Panc1 (cell line): ENCODE data around the gene ADGRB3. TPM values are rescaled to one million over a fixed set of nuclear protein-coding genes. Genes with fewer than 3 reads are reported as not detected.

ENCODE experiments used
- ATAC-seq: fragments of 200-7000 bp; cut with Tn5 transposase; 2 replicates; pipeline ENCODE4 v1.9.1; 2020; ENCODE audit warnings: mild to moderate bottlenecking, moderate library complexity
- BruUV-seq: library from RNA; stranded (reverse); fragments of 400-500 nt; replicated peaks from 2 replicates; lab custom pipeline; 2021; lab: Mats Ljungman, UMichigan
- CTCF ChIA-PET: fragments of 300-600 bp; sonication (Branson Sonifier 250); formaldehyde crosslinking; loops from one replicate; lab custom pipeline; 2022; ENCODE audit warnings: antibody characterized with exemption; lab: Charles Lee
- POLR2A ChIA-PET: fragments of 300-600 bp; sonication (Branson Sonifier 250); formaldehyde crosslinking; loops from one replicate; lab custom pipeline; 2022; ENCODE audit warnings: antibody characterized with exemption; lab: Charles Lee
- DNase-seq: peaks from one replicate; pipeline ENCODE4 v3.0.0-alpha.2; 2010; ENCODE audit warnings: low read depth, low spot score
- H3K27ac ChIP-seq: 2 replicates; pipeline ENCODE4 v1.5.1; 2011; ENCODE audit warnings: mild to moderate bottlenecking, low read length, inconsistent platforms
- H3K27me3 ChIP-seq: fragments of 200-500 bp; sonication (Bioruptor generic); 2 replicates; pipeline ENCODE4 v1.6.0; 2014; ENCODE audit warnings: low read length, inconsistent platforms; ENCODE audit not compliant: control insufficient read depth, insufficient read depth
- H3K36me3 ChIP-seq: fragments of 200-500 bp; sonication (Bioruptor generic); 2 replicates; pipeline ENCODE4 v1.5.1; 2014; ENCODE audit warnings: inconsistent platforms, mild to moderate bottlenecking, low read length, moderate library complexity; ENCODE audit not compliant: control insufficient read depth, insufficient read depth
- H3K4me1 ChIP-seq: 2 replicates; pipeline ENCODE4 v1.5.1; 2011; ENCODE audit warnings: inconsistent platforms, mild to moderate bottlenecking, low read length, moderate library complexity; ENCODE audit not compliant: control insufficient read depth, insufficient read depth
- H3K4me3 ChIP-seq, 2 experiments: 2 replicates each; pipeline ENCODE4 v1.5.1; 2011 to 2012; ENCODE audit warnings: low read depth in 2 of 2, low read length in 2 of 2, mild to moderate bottlenecking in 2 of 2, inconsistent platforms in 1 of 2, moderate library complexity in 1 of 2
- H3K9me3 ChIP-seq: fragments of 200-500 bp; sonication (Bioruptor generic); 2 replicates; pipeline ENCODE4 v1.5.1; 2014; ENCODE audit warnings: low read depth, mild to moderate bottlenecking, inconsistent platforms, low read length, moderate library complexity; ENCODE audit not compliant: control insufficient read depth, insufficient read depth
- CTCF ChIP-seq: fragments of 450-650 bp; IDR thresholded peaks from 2 replicates; pipeline ENCODE4 v1.5.1; 2017; ENCODE audit warnings: mild to moderate bottlenecking
- POLR2AphosphoS5 ChIP-seq: IDR thresholded peaks from 2 replicates; pipeline ENCODE4 v1.6.1; 2012; ENCODE audit warnings: mild to moderate bottlenecking, low read depth, low read length, moderate library complexity
- REST ChIP-seq, 2 experiments: IDR thresholded peaks; 2 replicates each; pipeline ENCODE4 v1.6.1; 2011 to 2012; ENCODE audit warnings: low read depth in 2 of 2, control low read depth in 1 of 2, low read length in 1 of 2, mild to moderate bottlenecking in 1 of 2, moderate library complexity in 1 of 2; ENCODE audit not compliant: insufficient read depth in 1 of 2
- SIN3A ChIP-seq: IDR thresholded peaks from 2 replicates; pipeline ENCODE4 v1.6.1; 2012; ENCODE audit warnings: low read depth, mild to moderate bottlenecking, low read length, moderate library complexity, borderline replicate concordance; ENCODE audit not compliant: insufficient read depth
- TCF7L2 ChIP-seq: IDR thresholded peaks from 2 replicates; pipeline ENCODE4 v1.6.1; 2011; ENCODE audit warnings: mild to moderate bottlenecking, low read depth, low read length, inconsistent platforms
- in situ Hi-C: cut with HindIII; loops from 2 replicates; pipeline ENCODE4 v1.10.0; 2016; ENCODE audit warnings: low sequenced_read_pairs, low pct_unique_long_range_greater_than_20kb
- intact Hi-C: fragments of 100-400 bp; cut with micrococcal nuclease; formaldehyde crosslinking; loops from one replicate; pipeline ENCODE4 v1.10.0; 2022; ENCODE audit not compliant: unreplicated experiment
- total RNA-seq: library from RNA; stranded (reverse); gene quantifications from one replicate; pipeline ENCODE4 v1.2.1, GENCODE V29; 2021; ENCODE audit not compliant: unreplicated experiment

Gene ADGRB3
- total RNA-seq, 1 experiment from 2014 or later, result 0.10 TPM

GRCh38 chr6:69179681-69180080 lies 544.6 kb downstream of the ADGRB3 start:
- CTCF ChIA-PET, result no interaction called here
- Histone ChIP-seq H3K36me3 (no peaks in the 10 kb centered on the region), H3K4me1 (no peaks in the 10 kb centered on the region), H3K27ac (no peak overlapping the region), H3K9me3 (no peaks in the 10 kb centered on the region), H3K4me3 (no peak overlapping the region), H3K27me3 (no peaks in the 10 kb centered on the region)
- TF ChIP-seq CTCF (no peak), TCF7L2 (no peak), SIN3A (no peak), REST (IDR thresholded peaks at IDR 0.05; ENCODE audit: insufficient read depth in 1 of 2, low read depth in 2 of 2, low read length in 1 of 2) (no peak), POLR2AphosphoS5 (no peak)
- POLR2A ChIA-PET, result no interaction called here
- DNase-seq, result no peak
- intact Hi-C loops (no loop called here), in situ Hi-C loops (no loop called here)
- no TSS peak for BruUV-seq
- ATAC-seq, result no peak

- H3K4me3 ChIP-seq, result no peak overlapping the region
- in situ Hi-C loops (no loop called here), intact Hi-C loops (no loop called here)
- ChIA-PET POLR2A (no interaction called here), CTCF (no interaction called here)
- H3K9me3 ChIP-seq, result no peaks in the 10 kb centered on the region
- ATAC-seq, result no peak
- no peak for DNase-seq
- TF ChIP-seq TCF7L2 (no peak), REST (IDR thresholded peaks at IDR 0.05; ENCODE audit: insufficient read depth in 1 of 2, low read depth in 2 of 2, low read length in 1 of 2) (no peak), CTCF (no peak), SIN3A (no peak), POLR2AphosphoS5 (no peak)
- H3K4me1 ChIP-seq, result no peaks in the 10 kb centered on the region
- no peaks in the 10 kb centered on the region for H3K27me3 ChIP-seq
- H3K36me3 ChIP-seq, result no peaks in the 10 kb centered on the region
- no peak overlapping the region for H3K27ac ChIP-seq
- no TSS peak for BruUV-seq
Observed at GRCh38 chr6:69180361-69181067, 545.4 kb downstream of the ADGRB3 start.
